AG04449 (cell line): ENCODE measurements around the gene SLC28A3.

Experiments
- CTCF ChIA-PET: fragments of 350-600 bp; formaldehyde crosslinking; extraction: SDS; loops from one replicate; lab custom pipeline; 2021; ENCODE audit warnings: antibody characterized with exemption; lab: Yijun Ruan, JAX
- POLR2A ChIA-PET: fragments of 400-600, 350-600 bp; formaldehyde crosslinking; extraction: SDS; loops from one replicate; lab custom pipeline; 2020; ENCODE audit warnings: antibody characterized with exemption, inconsistent platforms; lab: Yijun Ruan, JAX
- DNase-seq: peaks from one replicate; pipeline ENCODE4 v3.0.0-alpha.2; 2010; ENCODE audit warnings: low read depth, low spot score
- H3K4me3 ChIP-seq: 2 replicates; pipeline ENCODE4 v1.5.1; 2011; ENCODE audit warnings: low read depth, mild to moderate bottlenecking, control low read depth, low read length
- CTCF ChIP-seq: IDR thresholded peaks from one replicate; pipeline ENCODE4 v1.5.1; 2011; ENCODE audit warnings: mild to moderate bottlenecking, moderate library complexity, low read length, control low read depth, inconsistent platforms; ENCODE audit not compliant: insufficient read depth; ENCODE audit errors: missing control alignments

SLC28A3 gene

GRCh38 chr9:84293001-84293798 lies 47.4 kb downstream of the SLC28A3 start:
- no peak for DNase-seq
- POLR2A ChIA-PET, result no interaction called here
- no peak for TF ChIP-seq CTCF

GRCh38 chr9:84285381-84285780 lies 55.2 kb downstream of the SLC28A3 start:
- POLR2A ChIA-PET, result no interaction called here
- no peak for DNase-seq
- no peak overlapping the region for H3K4me3 ChIP-seq
- CTCF ChIA-PET, result interaction anchor here (0.7 to 1.9 kb wide), 3 partner anchors 11 to 350 kb away, joined by 3 to 5 read pairs (median 3); no protein-coding TSS in a partner anchor
- no peak for TF ChIP-seq CTCF

More at GRCh38 chr9:84293001-84293798, 47.4 kb downstream of the SLC28A3 start:
- no peak overlapping the region for H3K4me3 ChIP-seq
- CTCF ChIA-PET, result interaction anchor here (1.3 kb wide), 2 partner anchors 16 to 18 kb away, joined by 3 to 7 read pairs; no protein-coding TSS in a partner anchor

GRCh38 chr9:84283946-84284345 lies 56.6 kb downstream of the SLC28A3 start:
- ChIA-PET CTCF (interaction anchor here (1.2 to 1.4 kb wide), 2 partner anchors 14 to 22 kb away, joined by 4 read pairs; no protein-coding TSS in a partner anchor), POLR2A (no interaction called here)
- no peak overlapping the region for H3K4me3 ChIP-seq
- no peak for DNase-seq
- TF ChIP-seq CTCF, result no peak

- POLR2A ChIA-PET, result no interaction called here
- no peak overlapping the region for H3K4me3 ChIP-seq
- TF ChIP-seq CTCF, result no peak
- CTCF ChIA-PET, result interaction anchor here (2.0 to 3.1 kb wide), 2 partner anchors 16 to 17 kb away, joined by 7 to 19 read pairs; no protein-coding TSS in a partner anchor
- no peak for DNase-seq
These were observed 62.4 kb downstream of the SLC28A3 start for GRCh38 chr9:84278130-84278529.

GRCh38 chr9:84277646-84278045 lies 62.9 kb downstream of the SLC28A3 start:
- H3K4me3 ChIP-seq, result no peak overlapping the region
- ChIA-PET POLR2A (no interaction called here), CTCF (interaction anchor here (2.0 to 3.1 kb wide), 2 partner anchors 16 to 17 kb away, joined by 7 to 19 read pairs; no protein-coding TSS in a partner anchor)
- no peak for TF ChIP-seq CTCF
- DNase-seq, result no peak

- ChIA-PET POLR2A (no interaction called here), CTCF (interaction anchor here (2.0 to 4.4 kb wide), 2 partner anchors 16 to 17 kb away, joined by 7 to 23 read pairs; no protein-coding TSS in a partner anchor)
- DNase-seq, result no peak
- TF ChIP-seq CTCF, result no peak
- H3K4me3 ChIP-seq, result no peak overlapping the region
These were observed 63.8 kb downstream of the SLC28A3 start for GRCh38 chr9:84276741-84277140.
